RWPE1 (cell line): ENCODE data around the gene EEPD1.

Experiments
- CTCF ChIA-PET: fragments of 350-600 bp; sonication (Branson Sonifier 250); formaldehyde crosslinking; extraction: SDS; loops from one replicate; lab custom pipeline; 2021; lab: Yijun Ruan, JAX
- POLR2A ChIA-PET: fragments of 400-600 bp; formaldehyde crosslinking; extraction: SDS; loops from one replicate; lab custom pipeline; 2020; ENCODE audit warnings: antibody characterized with exemption; ENCODE audit not compliant: low non-redundant PET; lab: Yijun Ruan, JAX
- DNase-seq: peaks from one replicate; pipeline ENCODE4 v3.0.0; 2012; ENCODE audit warnings: low spot score
- H3K27ac ChIP-seq: fragments of 450-650 bp; 2 replicates; pipeline ENCODE4 v1.5.1; 2017
- CTCF ChIP-seq: fragments of 450-650 bp; conservative IDR thresholded peaks from 2 replicates; pipeline ENCODE4 v1.5.1; 2017; ENCODE audit warnings: low read depth, mild to moderate bottlenecking

Gene EEPD1

GRCh38 chr7:36286226-36286625, 133.2 kb downstream of the EEPD1 start:
- CTCF ChIA-PET: no interaction called here
- no peak for TF ChIP-seq CTCF
- POLR2A ChIA-PET: no interaction called here
- no peak for DNase-seq
- H3K27ac ChIP-seq: no peak overlapping the region

GRCh38 chr7:36286688-36287087, 133.6 kb downstream of the EEPD1 start:
- no peak for DNase-seq
- ChIA-PET CTCF (no interaction called here), POLR2A (no interaction called here)
- TF ChIP-seq CTCF: no peak
- no peak overlapping the region for H3K27ac ChIP-seq

DNA sequence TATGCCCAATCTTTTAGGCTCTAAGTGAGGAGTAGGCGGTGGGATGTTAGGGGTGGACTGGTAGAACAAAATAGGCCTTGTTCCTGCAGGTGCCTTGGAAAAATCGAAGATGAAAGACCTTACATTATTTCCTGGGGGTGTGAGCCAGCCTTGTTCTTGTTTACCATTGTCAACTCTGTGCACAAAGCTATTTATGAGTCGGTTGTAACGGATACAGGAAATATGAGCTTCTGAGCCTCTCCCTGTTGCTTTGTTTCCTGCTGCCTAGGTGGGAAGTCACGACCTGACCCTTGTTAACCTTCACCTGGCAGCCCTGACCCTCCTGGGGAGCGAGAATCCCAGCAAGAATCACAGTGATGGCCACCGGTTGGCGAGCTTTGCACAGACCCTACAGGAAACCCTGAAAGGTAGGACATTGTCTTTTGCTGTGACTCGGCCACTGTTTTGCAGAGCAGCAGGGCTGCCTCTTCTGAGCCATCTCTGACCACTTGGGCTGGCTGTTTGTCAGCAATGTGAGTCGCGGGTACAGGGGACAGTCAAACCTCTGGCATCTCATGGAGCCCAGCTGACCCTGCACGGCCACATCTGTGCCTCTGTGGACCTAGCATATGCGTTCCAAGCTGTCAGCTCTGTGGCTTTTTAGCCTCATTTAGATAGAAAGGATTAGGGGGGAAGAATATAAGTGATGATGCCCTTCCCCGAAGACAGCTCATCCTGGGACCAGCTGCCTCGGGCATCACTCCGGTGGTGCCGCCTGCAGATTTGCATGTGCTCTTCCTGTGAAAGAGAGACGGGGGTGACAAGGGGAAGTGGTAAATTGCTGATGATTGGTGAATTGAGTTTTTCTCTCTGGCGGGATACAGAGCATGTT, 134.6 kb downstream of the EEPD1 start:
- no peak for DNase-seq
- H3K27ac ChIP-seq: no peak overlapping the region
- no peak for TF ChIP-seq CTCF
- POLR2A ChIA-PET: no interaction called here
- CTCF ChIA-PET: interaction anchor here (1.3 kb wide), 1 partner anchor 31 kb away, joined by 4 read pairs; no protein-coding TSS in a partner anchor

DNA sequence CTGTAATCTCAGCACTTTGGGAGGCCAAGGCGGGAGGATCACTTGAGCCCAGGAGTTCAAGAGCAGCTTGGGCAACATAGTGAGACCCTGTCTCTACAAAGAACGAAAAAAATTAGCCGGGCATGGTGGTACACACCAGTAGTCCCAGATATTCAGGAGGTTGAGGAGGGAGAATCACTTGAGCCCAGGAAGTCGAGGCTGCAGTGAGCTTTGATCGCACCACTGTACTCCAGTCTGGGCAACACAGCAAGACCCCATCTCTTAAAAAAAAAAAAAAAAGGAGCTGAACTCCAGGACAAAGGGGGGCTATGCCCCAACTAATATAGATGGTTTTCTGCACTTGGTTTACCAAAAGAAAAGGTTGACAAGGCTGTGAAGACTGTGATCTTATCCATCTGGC, 135.4 kb downstream of the EEPD1 start:
- no peak for TF ChIP-seq CTCF
- CTCF ChIA-PET: interaction anchor here (0.6 to 4.5 kb wide), 3 partner anchors 30 to 303 kb away, joined by 3 to 37 read pairs (median 4); no protein-coding TSS in a partner anchor
- H3K27ac ChIP-seq: no peak overlapping the region
- DNase-seq: no peak
- POLR2A ChIA-PET: no interaction called here

DNA sequence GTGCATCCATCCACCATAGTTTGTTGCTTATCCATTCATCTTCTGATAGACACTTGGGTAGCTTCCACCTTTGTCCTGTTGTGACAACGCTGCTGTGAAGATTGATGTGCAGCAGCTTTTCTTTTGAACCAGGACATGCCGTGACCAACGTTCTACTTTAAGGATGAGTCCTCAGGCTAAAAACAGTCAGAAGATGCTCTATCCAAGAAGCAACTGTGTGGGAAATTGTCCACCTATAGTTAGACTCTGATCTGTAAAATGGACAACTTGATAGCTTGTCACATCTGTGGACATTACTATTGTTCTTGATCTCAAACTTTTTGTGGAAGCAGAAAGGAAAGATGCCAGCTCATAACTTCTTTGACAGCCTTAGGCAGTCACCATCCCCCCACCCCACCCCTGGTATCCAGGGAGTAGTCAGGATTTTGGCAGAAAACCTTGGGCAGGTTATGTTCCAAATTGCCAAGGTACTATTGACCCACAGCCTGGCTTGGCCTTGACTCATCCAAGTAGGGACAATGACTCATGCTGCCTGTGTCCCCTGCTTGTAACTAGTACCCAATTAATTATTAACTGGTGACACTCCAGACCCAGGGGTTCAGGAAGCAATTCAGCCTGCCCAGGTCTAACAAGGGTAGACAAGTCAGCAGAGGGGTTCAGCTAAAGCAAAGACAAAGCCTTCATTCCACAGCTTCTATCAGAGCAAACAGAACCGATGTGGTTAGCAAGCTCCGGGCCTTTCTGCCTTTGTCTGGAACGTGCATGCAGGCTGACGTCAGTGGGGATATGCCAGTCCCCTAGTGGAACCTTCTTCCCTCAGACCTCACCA, 137.0 kb downstream of the EEPD1 start:
- H3K27ac ChIP-seq: peak overlapping the region; percentile 25; the same call in 1 of the 2 replicates
- no peak for DNase-seq
- POLR2A ChIA-PET: no interaction called here

More for the DNA sequence above, 137.0 kb downstream of the EEPD1 start:
- CTCF ChIA-PET: interaction anchor here (0.6 to 4.5 kb wide), 6 partner anchors 63 to 360 kb away, joined by 3 to 37 read pairs (median 3); no protein-coding TSS in a partner anchor
- TF ChIP-seq CTCF: no peak
